Activated T-helper 1 cell treated with anti-CD3 and anti-CD28 coated beads, Interleukin-2, amount 50 U/mL, for 16 hours (primary cell): Measurements from ENCODE around the gene EEA1.
"Not testable (repeated sequence)": the region's sequence is repeated elsewhere in the genome, so short reads cannot be mapped to it uniquely, and the experiment has no call there.

Experiments used
- DNase-seq, 2 donors: peaks; one replicate each; pipeline ENCODE4 v3.0.0-alpha.2; 2020; ENCODE audit warnings: low read depth in 1 of 2, low spot score in 1 of 2

Gene EEA1

GRCh38 chr12:92928962-92929915 is at the start of gene EEA1:
EEA1 (minus strand) TSS chr12:92929295; CDS start chr12:92929066, 229 bp downstream.
- DNase-seq, result peak; percentile 87 to 93

- no peak for DNase-seq
Measured at GRCh38 chr12:92978607-92979006, 49.5 kb upstream of the EEA1 start.

- DNase-seq, result no peak
Measured at GRCh38 chr12:92977326-92977725, 48.2 kb upstream of the EEA1 start.

GRCh38 chr12:92974759-92975158 is 45.7 kb upstream of the EEA1 start:
- no peak for DNase-seq

GRCh38 chr12:92973614-92974013 is 44.5 kb upstream of the EEA1 start:
- no peak for DNase-seq

- DNase-seq, result no peak
Measured at GRCh38 chr12:92971859-92972524, 42.9 kb upstream of the EEA1 start.

GRCh38 chr12:92968176-92968813 is 39.2 kb upstream of the EEA1 start:
- DNase-seq, result no peak

GRCh38 chr12:92964378-92964777 is 35.3 kb upstream of the EEA1 start:
- not testable (repeated sequence) for DNase-seq

GRCh38 chr12:92961949-92962348 is 32.9 kb upstream of the EEA1 start:
- no peak for DNase-seq

GRCh38 chr12:92955997-92956663 is 27.0 kb upstream of the EEA1 start:
- DNase-seq, result no peak

- DNase-seq, result no peak
Measured at GRCh38 chr12:92953747-92954146, 24.7 kb upstream of the EEA1 start.

GRCh38 chr12:92952394-92952793 is 23.3 kb upstream of the EEA1 start:
- no peak for DNase-seq

- DNase-seq, result no peak
Measured at GRCh38 chr12:92951006-92951405, 21.9 kb upstream of the EEA1 start.

GRCh38 chr12:92950011-92950410 is 20.9 kb upstream of the EEA1 start:
- no peak for DNase-seq

GRCh38 chr12:92949466-92949865 is 20.4 kb upstream of the EEA1 start:
- no peak for DNase-seq

- no peak for DNase-seq
Measured at GRCh38 chr12:92947589-92948215, 18.6 kb upstream of the EEA1 start.

GRCh38 chr12:92945659-92946220 is 16.6 kb upstream of the EEA1 start:
- DNase-seq, result no peak

GRCh38 chr12:92943482-92944250 is 14.6 kb upstream of the EEA1 start:
- DNase-seq, result no peak

GRCh38 chr12:92942905-92943304 is 13.8 kb upstream of the EEA1 start:
- no peak for DNase-seq

- no peak for DNase-seq
Measured at GRCh38 chr12:92939116-92939515, 10.0 kb upstream of the EEA1 start.
